HEK293 (cell line): ENCODE data around the gene PLEKHD1.
A peak's percentile ranks its signal among the peaks of the same experiment; 100 is the strongest.
"Not testable (repeated sequence)": the region's sequence is repeated elsewhere in the genome, so short reads cannot be mapped to it uniquely, and the experiment has no call there.

Experiments
- CTCF ChIA-PET: fragments of 350-600 bp; formaldehyde crosslinking; extraction: SDS; loops from one replicate; lab custom pipeline; 2021; ENCODE audit warnings: antibody characterized with exemption; lab: Yijun Ruan, JAX
- POLR2A ChIA-PET: fragments of 300-600 bp; formaldehyde crosslinking; extraction: SDS; loops from one replicate; lab custom pipeline; 2020; ENCODE audit warnings: antibody characterized with exemption, inconsistent platforms; lab: Yijun Ruan, JAX
- H3K27ac ChIP-seq: fragments of 200-500 bp; sonication (Bioruptor generic); 2 replicates; pipeline ENCODE4 v1.5.1; 2014; ENCODE audit warnings: low read depth, low read length, control low read depth, inconsistent platforms; ENCODE audit errors: extremely low read depth
- H3K36me3 ChIP-seq, 2 experiments: fragments of 200-500 bp in 1 of 2; sonication (Bioruptor generic) in 1 of 2; 1 replicate in 1 of 2; 2 replicates in 1 of 2; pipeline ENCODE4 v1.5.1; 2014 to 2017; ENCODE audit warnings: inconsistent platforms in 2 of 2, low read length in 2 of 2; ENCODE audit not compliant: control insufficient read depth in 2 of 2, insufficient read depth in 1 of 2
- H3K4me1 ChIP-seq: fragments of 200-500 bp; sonication (Bioruptor generic); 2 replicates; pipeline ENCODE4 v1.5.1; 2014; ENCODE audit warnings: mild to moderate bottlenecking, low read length, inconsistent platforms; ENCODE audit not compliant: control insufficient read depth, insufficient read depth
- H3K4me3 ChIP-seq: 2 replicates; pipeline ENCODE4 v1.5.1; 2011; ENCODE audit warnings: low read depth, mild to moderate bottlenecking, control low read depth, low read length, moderate library complexity
- H3K9me3 ChIP-seq: fragments of 200-500 bp; sonication (Bioruptor generic); 2 replicates; pipeline ENCODE4 v1.5.1; 2014; ENCODE audit warnings: low read depth, low read length, inconsistent platforms; ENCODE audit not compliant: control insufficient read depth, insufficient read depth
- FEZF1 ChIP-seq: fragments of 450-650 bp; formaldehyde crosslinking; IDR thresholded peaks from 2 replicates; pipeline ENCODE4 v1.5.1; 2016; ENCODE audit warnings: missing biosample characterization, missing genetic modification characterization
- SP2 ChIP-seq: fragments of 450-650 bp; formaldehyde crosslinking; IDR thresholded peaks from 2 replicates; pipeline ENCODE4 v1.5.1; 2016; ENCODE audit warnings: missing biosample characterization, missing genetic modification characterization
- YY2 ChIP-seq: fragments of 450-650 bp; formaldehyde crosslinking; IDR thresholded peaks from 2 replicates; pipeline ENCODE4 v1.5.1; 2016; ENCODE audit warnings: missing biosample characterization, missing genetic modification characterization
- ZNF202 ChIP-seq: fragments of 450-650 bp; formaldehyde crosslinking; IDR thresholded peaks from 2 replicates; pipeline ENCODE4 v1.5.1; 2016; ENCODE audit warnings: missing biosample characterization, missing genetic modification characterization, borderline replicate concordance
- ZNF292 ChIP-seq: fragments of 450-650 bp; formaldehyde crosslinking; IDR thresholded peaks from 2 replicates; pipeline ENCODE4 v1.5.1; 2016; ENCODE audit warnings: low read depth, missing biosample characterization, missing genetic modification characterization, borderline replicate concordance
- ZNF416 ChIP-seq: fragments of 450-650 bp; formaldehyde crosslinking; IDR thresholded peaks from 2 replicates; pipeline ENCODE4 v1.5.1; 2016; ENCODE audit warnings: missing biosample characterization, missing genetic modification characterization
- ZNF501 ChIP-seq: fragments of 450-650 bp; formaldehyde crosslinking; IDR thresholded peaks from 2 replicates; pipeline ENCODE4 v1.5.1; 2016; ENCODE audit warnings: missing biosample characterization, missing genetic modification characterization
- ZNF585B ChIP-seq: fragments of 450-650 bp; formaldehyde crosslinking; IDR thresholded peaks from 2 replicates; pipeline ENCODE4 v1.5.1; 2016; ENCODE audit warnings: missing biosample characterization, missing genetic modification characterization
- ZNF610 ChIP-seq: fragments of 450-650 bp; formaldehyde crosslinking; IDR thresholded peaks from 2 replicates; pipeline ENCODE4 v1.5.1; 2016; ENCODE audit warnings: missing biosample characterization, missing genetic modification characterization, borderline replicate concordance
- ZNF621 ChIP-seq: fragments of 450-650 bp; formaldehyde crosslinking; IDR thresholded peaks from 2 replicates; pipeline ENCODE4 v1.5.1; 2017; ENCODE audit warnings: missing biosample characterization, missing genetic modification characterization
- ZNF639 ChIP-seq: fragments of 450-650 bp; formaldehyde crosslinking; IDR thresholded peaks from 2 replicates; pipeline ENCODE4 v1.5.1; 2016; ENCODE audit warnings: missing biosample characterization, missing genetic modification characterization
- ZNF654 ChIP-seq: fragments of 450-650 bp; formaldehyde crosslinking; IDR thresholded peaks from 2 replicates; pipeline ENCODE4 v1.5.1; 2016; ENCODE audit warnings: low read depth, missing biosample characterization, missing genetic modification characterization
- ZNF776 ChIP-seq: fragments of 450-650 bp; formaldehyde crosslinking; IDR thresholded peaks from 2 replicates; pipeline ENCODE4 v1.5.0; 2017; ENCODE audit warnings: missing biosample characterization, missing genetic modification characterization, borderline replicate concordance
- ZNF777 ChIP-seq: fragments of 450-650 bp; formaldehyde crosslinking; IDR thresholded peaks from 2 replicates; pipeline ENCODE4 v1.5.1; 2017; ENCODE audit warnings: missing biosample characterization, missing genetic modification characterization, borderline replicate concordance
- ZNF837 ChIP-seq: fragments of 450-650 bp; formaldehyde crosslinking; IDR thresholded peaks from 2 replicates; pipeline ENCODE4 v1.5.1; 2016; ENCODE audit warnings: missing biosample characterization, missing genetic modification characterization
- ZSCAN30 ChIP-seq: fragments of 450-650 bp; IDR thresholded peaks from 2 replicates; pipeline ENCODE4 v1.5.1; 2018; ENCODE audit warnings: missing biosample characterization, mild to moderate bottlenecking, missing genetic modification characterization, moderate library complexity
- TF ChIP-seq, protein P1 (sequence below): fragments of 450-650 bp; formaldehyde crosslinking; IDR thresholded peaks from 2 replicates; pipeline ENCODE4 v1.5.1; 2016; ENCODE audit warnings: missing biosample characterization, missing genetic modification characterization
- TF ChIP-seq, protein P2 (sequence below): fragments of 450-650 bp; formaldehyde crosslinking; conservative IDR thresholded peaks from 2 replicates; pipeline ENCODE4 v1.5.1; 2016; ENCODE audit warnings: low read depth, missing biosample characterization, missing genetic modification characterization
- TF ChIP-seq, protein P3 (sequence below): fragments of 450-650 bp; formaldehyde crosslinking; IDR thresholded peaks from 2 replicates; pipeline ENCODE4; 2016; ENCODE audit warnings: missing biosample characterization, missing genetic modification characterization

PLEKHD1 gene

DNA sequence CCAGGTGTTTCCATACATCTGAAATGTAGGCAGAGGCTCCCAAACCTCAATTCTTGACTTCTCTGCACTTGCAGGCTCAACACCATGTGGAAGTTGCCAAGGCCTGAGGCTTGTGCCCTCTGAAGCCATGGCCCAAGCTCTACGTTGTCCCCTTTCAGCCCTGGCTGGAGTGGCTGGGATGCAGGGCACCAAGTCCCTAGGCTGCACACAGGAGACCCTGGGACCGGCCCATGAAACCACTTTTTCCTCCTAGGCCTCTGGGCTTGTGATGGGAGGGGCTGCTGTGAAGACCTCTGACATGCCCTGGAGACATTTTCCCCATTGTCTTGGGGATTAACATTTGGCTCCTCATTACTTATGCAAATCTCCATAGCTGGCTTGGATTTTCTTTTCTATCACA, 6.5 kb upstream of the PLEKHD1 start:
- H3K27ac ChIP-seq, H3K4me1 ChIP-seq, H3K9me3 ChIP-seq, H3K4me3 ChIP-seq, H3K36me3 ChIP-seq, POLR2A ChIA-PET: not testable (repeated sequence)
- CTCF ChIA-PET = interaction anchor here (0.8 kb wide), 1 partner anchor 14 kb away, joined by 3 read pairs; no protein-coding TSS in a partner anchor
- peak; percentile 71 for TF ChIP-seq ZNF585B (tag by site-specific recombination)

GRCh38 chr14:69479696-69480095, 4.8 kb upstream of the PLEKHD1 start:
- TF ChIP-seq ZNF776 (no peak), ZNF501 (tag by site-specific recombination) (no peak), YY2 (no peak), ZNF202 (no peak)
- TF ChIP-seq, protein P1, sequence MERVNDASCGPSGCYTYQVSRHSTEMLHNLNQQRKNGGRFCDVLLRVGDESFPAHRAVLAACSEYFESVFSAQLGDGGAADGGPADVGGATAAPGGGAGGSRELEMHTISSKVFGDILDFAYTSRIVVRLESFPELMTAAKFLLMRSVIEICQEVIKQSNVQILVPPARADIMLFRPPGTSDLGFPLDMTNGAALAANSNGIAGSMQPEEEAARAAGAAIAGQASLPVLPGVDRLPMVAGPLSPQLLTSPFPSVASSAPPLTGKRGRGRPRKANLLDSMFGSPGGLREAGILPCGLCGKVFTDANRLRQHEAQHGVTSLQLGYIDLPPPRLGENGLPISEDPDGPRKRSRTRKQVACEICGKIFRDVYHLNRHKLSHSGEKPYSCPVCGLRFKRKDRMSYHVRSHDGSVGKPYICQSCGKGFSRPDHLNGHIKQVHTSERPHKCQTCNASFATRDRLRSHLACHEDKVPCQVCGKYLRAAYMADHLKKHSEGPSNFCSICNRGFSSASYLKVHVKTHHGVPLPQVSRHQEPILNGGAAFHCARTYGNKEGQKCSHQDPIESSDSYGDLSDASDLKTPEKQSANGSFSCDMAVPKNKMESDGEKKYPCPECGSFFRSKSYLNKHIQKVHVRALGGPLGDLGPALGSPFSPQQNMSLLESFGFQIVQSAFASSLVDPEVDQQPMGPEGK (tag by site-specific recombination) = no peak
- TF ChIP-seq, all 188 proteins: peak for 0
- ChIA-PET CTCF (interaction anchor here (0.6 to 1.1 kb wide), 3 partner anchors 49 to 134 kb away, joined by 3 read pairs; no protein-coding TSS in a partner anchor), POLR2A (no interaction called here)
- Histone ChIP-seq H3K36me3 (no peaks in the 10 kb centered on the region), H3K27ac (no peak overlapping the region), H3K9me3 (no peaks in the 10 kb centered on the region), H3K4me3 (no peak overlapping the region), H3K4me1 (no peaks in the 10 kb centered on the region; the same call in 1 of the 2 replicates)

DNA sequence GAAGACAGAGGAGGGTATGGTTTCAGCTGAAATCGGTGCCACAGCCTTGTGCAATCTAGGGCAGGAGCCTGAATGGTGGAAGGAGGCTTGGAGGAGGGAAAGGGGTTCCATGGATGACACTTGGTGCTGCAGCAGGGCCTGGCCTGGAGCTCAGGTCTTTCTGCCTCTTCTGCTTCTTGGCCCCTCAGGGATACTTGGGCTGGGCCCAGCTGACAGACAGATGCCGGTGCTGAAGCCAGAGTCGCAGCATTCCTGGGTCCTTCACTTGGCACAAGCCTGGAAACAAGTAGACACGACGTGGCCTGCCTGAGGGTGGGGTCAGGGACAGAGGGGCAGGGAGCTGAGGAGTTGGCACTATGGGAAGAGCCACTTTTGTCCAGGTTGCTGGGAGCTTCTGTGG, 4.4 kb upstream of the PLEKHD1 start:
- POLR2A ChIA-PET = no interaction called here
- Histone ChIP-seq H3K4me1 (no peaks in the 10 kb centered on the region; the same call in 1 of the 2 replicates), H3K9me3 (no peaks in the 10 kb centered on the region), H3K36me3 (no peaks in the 10 kb centered on the region), H3K4me3 (no peak overlapping the region), H3K27ac (no peak overlapping the region)
- CTCF ChIA-PET = interaction anchor here (0.6 to 1.1 kb wide), 3 partner anchors 49 to 134 kb away, joined by 3 read pairs; no protein-coding TSS in a partner anchor
- no peak for TF ChIP-seq FEZF1
- no peak for TF ChIP-seq ZSCAN30 (tag by site-specific recombination)
- TF ChIP-seq ZNF621 (tag by site-specific recombination) = no peak
- no peak for TF ChIP-seq ZNF654 (tag by site-specific recombination)
- no peak for TF ChIP-seq YY2
- TF ChIP-seq ZNF610 (tag by site-specific recombination) = no peak
- TF ChIP-seq SP2 = no peak
- no peak for TF ChIP-seq ZNF777 (tag by site-specific recombination)
- TF ChIP-seq ZNF416 (tag by site-specific recombination) = no peak
- TF ChIP-seq ZNF292 = no peak
- TF ChIP-seq, protein P2, sequence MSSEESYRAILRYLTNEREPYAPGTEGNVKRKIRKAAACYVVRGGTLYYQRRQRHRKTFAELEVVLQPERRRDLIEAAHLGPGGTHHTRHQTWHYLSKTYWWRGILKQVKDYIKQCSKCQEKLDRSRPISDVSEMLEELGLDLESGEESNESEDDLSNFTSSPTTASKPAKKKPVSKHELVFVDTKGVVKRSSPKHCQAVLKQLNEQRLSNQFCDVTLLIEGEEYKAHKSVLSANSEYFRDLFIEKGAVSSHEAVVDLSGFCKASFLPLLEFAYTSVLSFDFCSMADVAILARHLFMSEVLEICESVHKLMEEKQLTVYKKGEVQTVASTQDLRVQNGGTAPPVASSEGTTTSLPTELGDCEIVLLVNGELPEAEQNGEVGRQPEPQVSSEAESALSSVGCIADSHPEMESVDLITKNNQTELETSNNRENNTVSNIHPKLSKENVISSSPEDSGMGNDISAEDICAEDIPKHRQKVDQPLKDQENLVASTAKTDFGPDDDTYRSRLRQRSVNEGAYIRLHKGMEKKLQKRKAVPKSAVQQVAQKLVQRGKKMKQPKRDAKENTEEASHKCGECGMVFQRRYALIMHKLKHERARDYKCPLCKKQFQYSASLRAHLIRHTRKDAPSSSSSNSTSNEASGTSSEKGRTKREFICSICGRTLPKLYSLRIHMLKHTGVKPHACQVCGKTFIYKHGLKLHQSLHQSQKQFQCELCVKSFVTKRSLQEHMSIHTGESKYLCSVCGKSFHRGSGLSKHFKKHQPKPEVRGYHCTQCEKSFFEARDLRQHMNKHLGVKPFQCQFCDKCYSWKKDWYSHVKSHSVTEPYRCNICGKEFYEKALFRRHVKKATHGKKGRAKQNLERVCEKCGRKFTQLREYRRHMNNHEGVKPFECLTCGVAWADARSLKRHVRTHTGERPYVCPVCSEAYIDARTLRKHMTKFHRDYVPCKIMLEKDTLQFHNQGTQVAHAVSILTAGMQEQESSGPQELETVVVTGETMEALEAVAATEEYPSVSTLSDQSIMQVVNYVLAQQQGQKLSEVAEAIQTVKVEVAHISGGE (tag by site-specific recombination) = no peak
- TF ChIP-seq ZNF202 = no peak
- TF ChIP-seq, protein P3, sequence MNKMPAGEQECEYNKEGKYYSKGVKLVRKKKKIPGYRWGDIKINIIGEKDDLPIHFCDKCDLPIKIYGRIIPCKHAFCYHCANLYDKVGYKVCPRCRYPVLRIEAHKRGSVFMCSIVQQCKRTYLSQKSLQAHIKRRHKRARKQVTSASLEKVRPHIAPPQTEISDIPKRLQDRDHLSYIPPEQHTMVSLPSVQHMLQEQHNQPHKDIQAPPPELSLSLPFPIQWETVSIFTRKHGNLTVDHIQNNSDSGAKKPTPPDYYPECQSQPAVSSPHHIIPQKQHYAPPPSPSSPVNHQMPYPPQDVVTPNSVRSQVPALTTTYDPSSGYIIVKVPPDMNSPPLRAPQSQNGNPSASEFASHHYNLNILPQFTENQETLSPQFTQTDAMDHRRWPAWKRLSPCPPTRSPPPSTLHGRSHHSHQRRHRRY (tag by site-specific recombination) = no peak
- TF ChIP-seq ZNF639 (tag by site-specific recombination) = no peak
- no peak for TF ChIP-seq ZNF837 (tag by site-specific recombination)
